Stimulated activated CD4-positive, alpha-beta T cell treated with anti-CD3 and anti-CD28 coated beads, TNF-alpha, amount 100 ng/mL, for 24 hours (primary cell): ENCODE data around the gene BPTF.
"Not testable (repeated sequence)": the region's sequence is repeated elsewhere in the genome, so short reads cannot be mapped to it uniquely, and the experiment has no call there.

Experiments
- DNase-seq, 3 experiments: peaks; one replicate each; pipeline ENCODE4 v3.0.0-alpha.2; 2020; ENCODE audit warnings: low read depth in 3 of 3

Gene BPTF

DNA sequence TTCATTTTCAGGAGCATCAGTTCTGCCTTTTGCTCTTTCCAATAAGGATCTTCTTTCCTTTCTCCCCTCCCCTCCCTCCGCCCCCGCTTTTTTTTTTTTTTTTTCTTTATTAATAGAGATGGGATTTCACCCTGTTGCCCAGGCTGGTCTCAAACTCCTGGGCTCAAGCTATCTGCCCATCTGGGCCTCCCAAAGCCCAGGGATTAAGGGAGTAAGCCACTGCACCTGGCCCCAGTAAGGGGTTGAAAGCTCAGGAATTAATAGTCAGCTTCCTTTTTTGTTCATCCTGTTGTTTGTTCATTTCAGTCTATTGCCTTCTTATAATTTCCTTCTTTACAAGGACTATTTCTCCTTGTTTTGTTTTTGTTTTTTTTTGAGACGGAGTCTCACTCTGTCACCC is 178.9 kb downstream of the BPTF start:
- DNase-seq: no peak

DNA sequence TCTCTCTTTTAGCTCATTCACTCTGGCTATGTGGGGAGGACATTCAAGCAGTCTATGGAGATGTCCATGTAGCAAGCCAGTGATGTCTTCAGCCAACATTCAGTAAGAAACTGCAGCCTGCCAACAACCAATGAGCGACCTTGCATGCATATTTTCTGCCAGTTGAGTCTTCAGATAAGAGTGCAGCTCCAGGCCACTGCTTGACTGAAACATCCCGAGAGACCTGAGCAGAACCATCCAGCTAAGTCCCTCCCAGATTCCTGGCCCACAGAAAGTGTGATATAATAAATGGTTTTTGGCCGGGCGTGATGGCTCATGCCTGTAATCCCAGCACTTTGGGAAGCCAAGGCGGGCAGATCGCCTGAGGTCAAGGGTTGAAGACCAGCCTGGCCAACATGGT is 181.5 kb downstream of the BPTF start:
- DNase-seq: no peak

DNA sequence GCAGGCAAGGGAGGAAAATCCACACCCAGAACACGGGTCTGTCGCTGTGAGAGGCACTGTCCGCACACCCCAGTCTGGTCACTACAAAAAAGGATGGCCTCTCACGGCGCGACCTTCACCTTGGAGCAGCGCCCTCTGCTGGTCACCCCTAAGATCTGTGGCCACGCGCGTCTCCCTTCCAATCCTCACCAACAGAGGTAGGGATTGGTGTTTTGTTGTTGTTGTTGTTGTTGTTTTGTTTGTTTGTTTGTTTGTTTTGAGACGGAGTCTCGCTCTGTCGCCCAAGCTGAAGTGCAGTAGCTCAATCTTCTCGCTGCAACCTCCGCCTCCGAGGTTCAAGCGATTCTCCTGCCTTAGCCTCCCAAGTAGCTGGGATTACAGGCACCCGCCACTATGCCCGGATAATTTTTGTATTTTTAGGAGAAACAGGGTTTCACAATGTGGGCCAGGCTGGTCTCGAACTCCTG is 185.9 kb downstream of the BPTF start:
- DNase-seq: peak in 2 of 3 experiments; percentile 41 to 64

DNA sequence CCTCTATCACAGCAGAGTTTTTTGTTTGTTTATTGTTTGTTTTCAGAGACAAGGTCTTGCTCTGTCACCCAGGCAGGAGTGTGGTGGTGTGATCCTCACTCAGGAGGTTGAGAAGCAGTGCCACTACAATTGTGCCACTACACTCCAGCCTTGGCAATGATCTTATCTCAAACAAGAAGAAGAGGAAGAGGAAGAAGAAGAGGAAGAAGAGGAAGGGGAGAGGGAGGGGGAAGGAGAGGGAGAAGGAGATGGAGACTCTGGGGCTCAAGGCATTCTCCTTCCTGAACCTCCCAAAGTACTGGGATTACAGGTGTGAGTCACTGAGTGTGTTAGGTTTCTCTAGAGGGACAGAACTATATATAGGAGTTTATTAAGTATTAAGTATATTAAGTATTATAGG is 188.1 kb downstream of the BPTF start:
- no peak for DNase-seq

DNA sequence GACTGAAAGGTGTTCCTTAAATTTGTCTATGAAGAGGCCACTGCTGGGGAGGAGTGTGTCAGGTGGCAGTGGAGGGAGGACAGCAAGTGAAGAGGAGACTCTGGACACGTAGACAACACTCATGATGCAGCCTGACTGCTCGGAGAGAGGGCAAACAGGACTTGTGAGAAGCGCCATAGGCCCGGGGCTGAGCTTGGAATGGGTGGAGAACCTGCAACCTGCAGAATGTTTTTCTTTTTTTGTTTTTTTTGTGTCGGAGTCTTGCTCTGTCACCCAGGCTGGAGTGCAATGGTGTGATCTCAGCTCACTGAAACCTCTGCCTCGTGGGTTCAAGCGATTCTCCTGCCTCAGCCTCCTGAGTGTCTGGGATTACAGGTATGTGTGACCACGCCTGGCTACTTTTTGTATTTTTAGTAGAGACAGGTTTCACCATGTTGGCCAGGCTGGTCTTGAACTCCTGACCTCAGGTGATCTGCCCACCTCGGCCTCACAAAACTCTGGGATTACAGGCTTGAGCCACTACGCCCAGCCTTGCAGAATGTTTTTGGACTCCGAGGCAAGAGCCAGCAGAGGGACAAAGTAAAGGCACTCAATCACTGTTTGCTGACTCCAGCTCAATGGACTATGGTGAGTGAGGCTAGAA is 189.9 kb downstream of the BPTF start:
- DNase-seq: no peak

DNA sequence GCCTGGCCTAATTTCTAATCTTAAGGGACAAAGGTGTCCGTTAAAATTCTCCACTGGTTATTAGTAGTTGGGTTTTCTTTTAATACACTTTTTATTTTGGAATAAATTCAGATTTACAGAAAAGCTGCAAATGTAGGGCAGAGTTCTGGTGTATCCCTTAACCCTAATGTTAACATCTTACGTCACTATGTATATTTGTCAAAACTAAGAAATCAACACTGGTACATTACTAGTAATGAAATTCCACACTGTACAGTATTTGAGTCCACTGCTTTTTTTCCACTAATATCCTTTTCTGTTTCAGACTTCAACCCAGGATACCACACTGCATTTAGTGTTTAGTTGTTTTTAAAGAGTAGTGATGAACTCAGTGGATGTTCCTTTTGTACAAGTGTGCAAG is 191.5 kb downstream of the BPTF start:
- DNase-seq: no peak

DNA sequence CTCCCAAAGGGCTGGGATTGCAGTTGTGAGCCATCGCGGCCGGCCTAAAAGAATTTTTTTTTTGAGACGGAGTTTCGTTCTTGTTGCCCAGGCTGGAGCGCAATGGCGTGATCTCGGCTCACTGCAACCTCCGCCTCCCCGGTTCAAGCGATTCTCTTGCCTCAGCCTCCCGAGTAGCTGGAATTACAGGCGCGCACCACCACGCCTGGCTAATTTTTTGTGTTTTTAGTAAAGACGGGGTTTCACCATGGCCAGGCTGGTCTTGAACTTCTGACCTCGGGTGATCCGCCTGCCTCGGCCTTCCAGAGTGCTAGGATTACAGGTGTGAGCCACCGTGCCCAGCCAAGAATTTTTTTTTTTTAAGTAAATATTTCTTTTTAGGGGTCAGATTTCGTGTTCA is 193.2 kb downstream of the BPTF start:
- DNase-seq: not testable (repeated sequence)

DNA sequence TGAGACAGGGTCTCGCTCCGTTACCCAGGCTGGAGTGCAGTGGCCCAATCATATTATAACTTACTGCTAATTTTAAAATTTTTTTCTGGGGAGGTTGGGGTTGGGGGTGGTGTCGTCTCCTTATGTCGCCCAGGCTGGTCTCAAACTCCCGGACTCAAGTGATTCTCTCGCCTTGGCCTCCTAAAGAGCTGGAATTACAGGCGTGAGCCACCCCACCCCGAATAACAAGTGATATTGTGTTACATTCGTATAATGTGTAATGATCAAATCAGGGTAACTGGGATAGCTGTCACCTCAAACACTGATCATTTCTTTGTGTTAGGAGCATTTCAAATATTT is 194.0 kb downstream of the BPTF start:
- DNase-seq: no peak

DNA sequence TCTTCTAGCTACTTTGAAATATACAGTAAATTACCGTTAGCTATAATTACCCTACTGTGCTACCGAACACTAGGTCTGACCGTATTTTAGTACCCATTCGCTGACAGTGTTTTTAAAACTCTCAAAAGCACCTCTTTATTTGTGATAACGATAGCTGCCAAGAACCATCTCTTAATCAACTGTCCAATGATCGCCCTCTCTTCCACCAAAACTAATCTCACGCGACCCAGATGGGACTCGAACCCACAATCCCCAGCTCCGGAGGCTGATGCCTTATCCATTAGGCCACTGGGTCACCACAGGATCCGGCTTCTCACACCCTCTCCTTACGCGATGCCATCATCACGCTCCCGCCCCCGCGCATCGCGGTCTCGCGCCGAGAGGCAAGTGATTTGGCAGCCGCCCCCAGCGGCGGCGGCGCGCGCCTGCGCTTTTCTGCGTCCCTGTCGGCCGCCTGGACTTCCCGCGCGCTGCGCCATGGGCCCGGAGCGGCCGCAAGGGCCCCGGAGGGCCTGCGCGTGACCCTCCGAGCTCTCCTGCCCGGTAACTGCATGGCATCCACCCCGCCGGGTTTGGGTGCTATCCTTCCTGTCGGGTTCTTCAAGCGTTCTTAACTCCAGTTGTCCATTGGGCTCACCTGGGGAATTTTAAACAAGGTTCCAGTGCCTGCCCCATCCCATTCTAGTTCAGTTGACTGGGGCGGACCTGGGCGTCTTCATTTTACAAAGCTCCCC is 194.5 kb downstream of the BPTF start:
- DNase-seq: peak; percentile 98 to 99 (median 98)

DNA sequence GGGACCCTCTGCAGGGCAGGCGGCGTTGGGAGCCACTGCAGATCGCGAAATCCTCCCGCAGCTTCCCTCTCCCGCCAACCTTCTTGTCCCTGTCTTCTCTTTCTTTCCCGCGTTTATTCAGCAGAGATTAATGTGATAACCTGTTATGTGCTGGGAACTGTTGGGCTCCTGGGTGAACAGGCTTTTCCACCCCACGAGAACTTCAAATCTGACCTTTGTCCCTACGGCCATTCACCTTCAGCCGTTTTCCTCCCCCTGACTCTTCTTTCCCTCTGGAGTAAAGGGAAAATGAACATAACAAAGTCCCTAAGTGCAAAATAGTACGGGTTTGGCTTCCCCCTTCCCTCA is 195.1 kb downstream of the BPTF start:
- no peak for DNase-seq

DNA sequence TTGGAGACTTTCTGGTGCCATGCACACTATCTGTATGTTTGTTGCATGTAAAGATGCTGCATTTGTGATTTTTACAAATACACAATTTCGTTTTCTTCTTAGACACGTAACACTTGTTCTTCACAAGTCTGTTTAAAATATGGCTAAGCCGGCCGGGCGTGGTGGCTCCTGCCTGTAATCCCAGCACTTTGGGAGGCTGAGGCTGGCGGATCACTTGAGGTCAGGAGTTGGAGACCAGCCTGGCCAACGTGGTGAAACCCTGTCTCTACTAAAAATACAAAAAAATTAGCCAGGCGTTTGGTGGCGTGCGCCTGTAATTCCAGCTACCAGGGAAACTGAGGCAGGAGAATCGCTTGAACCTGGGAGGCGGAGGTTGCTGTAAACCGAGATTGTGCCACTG is 195.5 kb downstream of the BPTF start:
- DNase-seq: not testable (repeated sequence)

DNA sequence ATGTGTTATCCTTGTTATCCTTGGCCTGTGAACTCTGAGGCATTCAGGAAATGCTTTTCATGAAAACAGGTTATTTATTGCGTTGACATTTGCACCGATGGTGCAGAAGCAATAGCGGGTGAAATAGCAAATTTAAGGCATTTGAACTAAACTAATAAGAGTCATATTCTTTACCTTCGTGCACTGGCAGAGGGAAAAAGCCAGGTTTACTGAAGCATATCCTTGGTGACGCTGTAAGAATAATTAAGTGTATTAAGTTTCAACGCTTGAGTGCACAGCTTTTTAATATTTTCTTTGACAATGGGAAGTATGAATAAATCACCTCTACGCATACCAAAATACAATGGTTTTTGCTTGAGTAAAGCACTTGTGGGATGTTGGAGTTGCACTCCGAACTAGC is 196.7 kb downstream of the BPTF start:
- no peak for DNase-seq

DNA sequence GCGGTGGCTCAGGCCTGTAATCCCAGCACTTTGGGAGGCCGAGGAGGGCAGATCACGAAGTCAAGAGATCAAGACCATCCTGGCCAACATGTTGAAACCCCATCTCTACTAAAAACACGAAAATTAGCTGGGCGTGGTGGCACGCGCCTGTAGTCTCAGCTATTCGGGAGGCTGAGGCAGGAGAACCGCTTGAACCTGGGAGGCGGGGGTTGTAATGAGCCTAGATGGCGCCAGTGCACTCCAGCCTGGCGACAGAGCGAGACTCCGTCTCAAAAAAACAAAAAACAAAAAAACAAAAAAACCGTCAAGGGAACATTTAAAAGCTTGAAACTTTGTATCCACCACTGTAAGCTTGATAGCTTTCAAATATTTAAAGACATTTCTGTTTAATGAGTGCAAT is 197.2 kb downstream of the BPTF start:
- DNase-seq: not testable (repeated sequence)

DNA sequence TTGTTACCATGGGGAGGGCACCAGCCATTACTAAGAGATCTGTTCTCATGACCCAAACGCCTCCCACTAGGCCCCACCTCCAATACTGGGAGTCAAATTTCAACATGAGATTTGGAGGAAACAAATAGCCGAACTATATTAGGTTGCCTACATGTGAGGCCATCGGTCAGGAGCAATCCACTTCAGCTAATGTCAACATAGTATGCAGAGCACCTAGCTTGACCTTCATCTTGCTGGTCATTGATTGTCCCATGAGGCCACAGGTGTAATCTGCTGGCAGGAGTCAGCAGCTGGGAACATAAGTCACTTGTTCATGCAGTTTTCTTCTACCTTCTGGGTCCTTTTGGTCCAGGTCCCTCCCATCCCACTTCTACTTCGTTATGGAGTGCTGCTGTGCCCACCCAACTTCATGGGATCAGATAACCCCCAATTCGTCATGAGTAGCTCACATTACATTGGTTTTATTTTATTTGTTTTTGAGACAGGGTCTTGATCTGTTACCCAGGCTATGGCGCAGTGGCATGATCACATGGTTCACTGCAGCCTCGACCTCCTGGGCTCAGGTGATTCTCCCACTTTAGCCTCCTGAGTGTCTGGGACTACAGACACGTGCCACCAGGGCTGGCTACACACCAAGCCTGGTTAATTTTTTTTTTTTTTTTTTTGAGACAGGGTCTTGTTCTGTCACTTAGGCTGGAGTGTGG is 204.4 kb downstream of the BPTF start:
- no peak for DNase-seq
